ENCODE measurements around the gene SLC22A12.
"Not testable (repeated sequence)": the region's sequence is repeated elsewhere in the genome, so short reads cannot be mapped to it uniquely, and the experiment has no call there.

The SLC22A12 gene

DNA sequence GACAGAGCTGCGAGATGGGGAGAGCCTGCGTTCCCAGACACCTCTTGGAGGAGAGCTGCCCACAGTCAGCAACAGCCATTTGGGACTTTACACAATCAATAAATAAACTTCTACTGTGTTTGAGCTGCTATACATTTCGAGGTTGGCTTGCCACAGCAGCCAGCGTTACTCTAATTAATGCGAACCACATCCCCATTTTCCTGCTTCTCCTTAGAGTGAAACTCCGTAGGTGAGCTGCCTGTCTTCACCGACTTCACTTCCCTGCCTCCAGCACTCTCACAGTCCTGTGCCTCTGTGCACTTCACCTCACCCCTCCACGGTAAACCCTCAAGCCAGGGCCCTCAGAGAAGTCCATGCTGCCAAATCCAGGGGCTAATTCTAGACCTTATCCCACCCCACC is 5.9 kb upstream of the SLC22A12 start:
- DNase-seq (ENCODE audit: low spot score) = no peak

DNA sequence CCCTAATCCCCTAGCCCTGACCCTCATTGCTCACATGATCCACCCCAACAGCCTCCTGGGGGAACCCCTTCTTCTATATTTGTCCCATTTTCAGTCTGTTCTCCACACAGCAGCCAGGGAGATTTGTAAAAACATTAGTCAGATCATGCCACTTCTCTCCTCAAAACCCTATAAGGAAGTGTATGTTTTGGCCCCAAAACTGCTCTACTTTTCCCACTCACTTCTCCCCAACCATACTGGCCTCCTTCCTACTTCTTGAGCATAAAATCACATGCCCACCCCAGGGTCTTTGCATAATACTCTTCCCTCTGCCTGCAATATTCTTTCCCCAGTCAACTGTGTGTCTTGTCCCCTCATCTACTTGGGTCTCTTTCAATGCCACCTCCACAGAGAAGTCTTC is 4.7 kb upstream of the SLC22A12 start:
- DNase-seq (ENCODE audit: low spot score) = no peak

DNA sequence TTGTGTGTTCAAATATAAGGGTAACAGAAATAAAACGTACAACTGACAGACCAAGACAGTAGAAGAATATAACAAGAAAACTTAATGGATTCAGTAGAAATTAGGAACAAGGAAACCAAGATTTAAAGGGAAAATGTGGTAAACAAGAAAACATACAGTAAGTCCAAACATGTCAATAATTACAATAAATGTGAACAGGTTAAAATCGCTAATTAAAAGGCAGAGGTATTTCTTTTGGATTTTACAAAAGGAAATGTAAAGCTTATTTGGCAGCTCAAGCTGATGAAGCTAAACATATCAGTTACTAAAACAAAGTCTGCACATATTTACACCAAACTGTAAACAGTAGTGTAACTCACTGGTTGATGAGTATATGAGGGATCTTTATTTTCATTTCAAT is 2.3 kb upstream of the SLC22A12 start:
- DNase-seq (ENCODE audit: low spot score) = no peak

DNA sequence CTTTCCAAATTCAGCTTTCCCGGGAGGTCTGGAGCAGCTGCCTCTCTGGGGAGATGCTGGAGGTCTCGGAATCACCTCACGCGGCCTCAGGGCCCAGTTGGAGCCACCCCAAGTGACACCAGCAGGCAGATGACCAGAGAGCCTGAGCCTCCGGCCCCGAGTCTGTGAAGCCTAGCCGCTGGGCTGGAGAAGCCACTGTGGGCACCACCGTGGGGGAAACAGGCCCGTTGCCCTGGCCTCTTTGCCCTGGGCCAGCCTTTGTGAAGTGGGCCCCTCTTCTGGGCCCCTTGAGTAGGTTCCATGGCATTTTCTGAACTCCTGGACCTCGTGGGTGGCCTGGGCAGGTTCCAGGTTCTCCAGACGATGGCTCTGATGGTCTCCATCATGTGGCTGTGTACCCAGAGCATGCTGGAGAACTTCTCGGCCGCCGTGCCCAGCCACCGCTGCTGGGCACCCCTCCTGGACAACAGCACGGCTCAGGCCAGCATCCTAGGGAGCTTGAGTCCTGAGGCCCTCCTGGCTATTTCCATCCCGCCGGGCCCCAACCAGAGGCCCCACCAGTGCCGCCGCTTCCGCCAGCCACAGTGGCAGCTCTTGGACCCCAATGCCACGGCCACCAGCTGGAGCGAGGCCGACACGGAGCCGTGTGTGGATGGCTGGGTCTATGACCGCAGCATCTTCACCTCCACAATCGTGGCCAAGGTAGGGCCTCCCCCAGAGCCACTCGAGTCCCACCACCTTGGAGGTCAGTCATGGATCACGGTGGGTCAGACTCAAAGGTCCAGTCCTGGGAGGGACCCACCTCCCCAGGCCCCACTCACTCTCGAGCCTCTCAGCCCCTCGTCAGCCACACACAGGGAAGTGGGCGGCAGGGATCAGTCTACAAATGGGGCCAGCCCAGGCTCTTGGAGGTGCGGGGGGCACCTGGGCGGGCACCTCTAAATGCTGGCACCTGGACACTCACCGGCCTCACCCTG is 525 bp downstream of the SLC22A12 start:
- DNase-seq (ENCODE audit: low spot score) = no peak

DNA sequence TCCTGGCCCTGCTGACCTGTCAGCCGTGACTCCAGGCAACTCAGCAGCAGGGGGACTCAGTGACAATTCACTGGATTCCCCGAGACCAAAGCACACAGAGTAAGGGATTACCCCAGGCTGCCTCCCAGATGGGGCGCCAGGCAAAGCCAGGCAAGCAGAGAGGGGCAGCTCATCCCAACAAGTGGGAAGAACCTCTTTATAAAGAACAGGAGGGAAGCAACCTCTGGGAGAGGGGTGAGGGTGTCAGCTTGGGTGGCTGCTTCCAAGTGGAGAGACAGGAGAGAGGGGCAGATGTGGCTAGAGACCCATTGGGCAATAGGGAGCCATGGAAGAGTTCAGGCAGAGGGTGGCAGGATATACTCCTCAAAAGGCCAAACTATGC is 1.2 kb downstream of the SLC22A12 start:
- no peak for DNase-seq (ENCODE audit: low spot score)

DNA sequence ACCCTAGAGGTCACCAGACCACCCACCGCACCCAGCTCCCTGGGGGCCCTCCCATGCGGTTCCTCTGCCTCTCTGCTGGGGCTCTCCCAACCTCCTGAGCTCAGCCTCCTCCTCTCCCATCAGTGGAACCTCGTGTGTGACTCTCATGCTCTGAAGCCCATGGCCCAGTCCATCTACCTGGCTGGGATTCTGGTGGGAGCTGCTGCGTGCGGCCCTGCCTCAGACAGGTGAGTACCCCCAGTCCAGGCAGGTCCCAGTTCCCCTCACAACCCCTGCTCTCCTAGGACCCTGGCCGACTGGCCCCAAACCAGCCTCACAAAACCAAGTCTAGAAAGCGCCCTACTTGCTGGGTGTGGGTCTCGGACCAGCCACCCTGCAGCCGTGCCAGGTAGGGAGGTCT is 1.6 kb downstream of the SLC22A12 start:
- no peak for DNase-seq (ENCODE audit: low spot score)

GRCh38 chr11:64593156-64594105 is 2.4 kb downstream of the SLC22A12 start:
- DNase-seq (ENCODE audit: low spot score) = no peak

GRCh38 chr11:64594159-64594939 is 3.3 kb downstream of the SLC22A12 start:
- no peak for DNase-seq (ENCODE audit: low spot score)

- not testable (repeated sequence) for DNase-seq (ENCODE audit: low spot score)
These were observed 4.9 kb downstream of the SLC22A12 start for GRCh38 chr11:64595922-64596321.

GRCh38 chr11:64597671-64598101 is 6.7 kb downstream of the SLC22A12 start:
- no peak for DNase-seq (ENCODE audit: low spot score)

GRCh38 chr11:64598106-64598796 is 7.2 kb downstream of the SLC22A12 start:
- no peak for DNase-seq (ENCODE audit: low spot score)

- DNase-seq (ENCODE audit: low spot score) = no peak
These were observed 8.0 kb downstream of the SLC22A12 start for GRCh38 chr11:64598797-64599697.

DNA sequence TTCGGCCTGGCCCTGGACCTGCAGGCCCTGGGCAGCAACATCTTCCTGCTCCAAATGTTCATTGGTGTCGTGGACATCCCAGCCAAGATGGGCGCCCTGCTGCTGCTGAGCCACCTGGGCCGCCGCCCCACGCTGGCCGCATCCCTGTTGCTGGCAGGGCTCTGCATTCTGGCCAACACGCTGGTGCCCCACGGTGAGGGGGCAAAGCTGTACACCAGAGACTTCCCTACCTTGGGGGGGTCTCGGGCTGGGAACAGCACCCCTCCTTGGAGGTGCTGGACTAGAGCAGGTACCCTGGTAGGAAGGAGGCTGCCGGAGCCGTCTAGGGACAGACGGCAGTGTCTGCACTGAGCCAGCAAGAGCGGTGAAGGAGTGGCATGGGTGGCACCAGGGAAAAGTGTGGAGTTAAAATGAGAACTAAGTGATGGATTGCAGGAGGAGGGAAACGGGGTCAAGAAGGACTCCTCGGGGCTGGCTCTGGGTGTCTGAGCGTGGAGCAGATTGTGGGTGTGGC is 8.7 kb downstream of the SLC22A12 start:
- no peak for DNase-seq (ENCODE audit: low spot score)

DNA sequence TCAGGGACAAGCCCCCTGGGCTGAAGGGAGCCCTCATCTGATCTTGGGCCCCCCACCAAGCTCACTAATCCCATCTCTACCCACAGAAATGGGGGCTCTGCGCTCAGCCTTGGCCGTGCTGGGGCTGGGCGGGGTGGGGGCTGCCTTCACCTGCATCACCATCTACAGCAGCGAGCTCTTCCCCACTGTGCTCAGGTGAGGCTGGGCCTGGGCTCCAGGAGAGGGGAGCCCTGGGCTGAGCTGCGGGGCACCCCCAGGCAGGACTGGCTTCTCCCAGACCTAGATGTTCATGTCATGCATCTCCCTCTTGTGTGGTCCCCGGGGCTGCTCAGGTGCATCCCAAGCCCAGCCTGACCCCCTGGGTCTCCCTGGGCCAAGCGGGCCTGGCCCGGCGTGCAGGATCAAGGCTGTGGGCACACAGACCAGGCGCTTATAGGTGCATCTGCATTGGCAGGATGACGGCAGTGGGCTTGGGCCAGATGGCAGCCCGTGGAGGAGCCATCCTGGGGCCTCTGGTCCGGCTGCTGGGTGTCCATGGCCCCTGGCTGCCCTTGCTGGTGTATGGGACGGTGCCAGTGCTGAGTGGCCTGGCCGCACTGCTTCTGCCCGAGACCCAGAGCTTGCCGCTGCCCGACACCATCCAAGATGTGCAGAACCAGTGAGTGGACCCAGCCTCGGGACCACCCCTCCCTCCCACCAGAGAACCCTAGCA is 9.4 kb downstream of the SLC22A12 start:
- no peak for DNase-seq (ENCODE audit: low spot score)

DNA sequence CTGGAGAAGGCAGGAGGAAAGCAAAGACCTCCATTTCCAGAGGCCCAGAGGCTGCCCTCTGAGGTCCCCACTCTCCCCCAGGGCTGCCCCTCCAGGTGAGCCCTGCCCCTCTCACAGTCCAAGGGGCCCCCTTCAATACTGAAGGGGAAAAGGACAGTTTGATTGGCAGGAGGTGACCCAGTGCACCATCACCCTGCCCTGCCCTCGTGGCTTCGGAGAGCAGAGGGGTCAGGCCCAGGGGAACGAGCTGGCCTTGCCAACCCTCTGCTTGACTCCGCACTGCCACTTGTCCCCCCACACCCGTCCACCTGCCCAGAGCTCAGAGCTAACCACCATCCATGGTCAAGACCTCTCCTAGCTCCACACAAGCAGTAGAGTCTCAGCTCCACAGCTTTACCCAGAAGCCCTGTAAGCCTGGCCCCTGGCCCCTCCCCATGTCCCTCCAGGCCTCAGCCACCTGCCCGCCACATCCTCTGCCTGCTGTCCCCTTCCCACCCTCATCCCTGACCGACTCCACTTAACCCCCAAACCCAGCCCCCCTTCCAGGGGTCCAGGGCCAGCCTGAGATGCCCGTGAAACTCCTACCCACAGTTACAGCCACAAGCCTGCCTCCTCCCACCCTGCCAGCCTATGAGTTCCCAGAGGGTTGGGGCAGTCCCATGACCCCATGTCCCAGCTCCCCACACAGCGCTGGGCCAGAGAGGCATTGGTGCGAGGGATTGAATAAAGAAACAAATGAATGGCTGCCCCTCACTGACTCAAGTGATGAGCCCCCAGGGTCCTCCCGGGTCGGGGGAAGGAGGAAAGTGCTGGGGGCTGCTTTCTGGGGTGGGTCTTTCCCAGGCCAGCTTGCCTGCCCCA is 10.8 kb downstream of the SLC22A12 start:
- DNase-seq (ENCODE audit: low spot score) = no peak

DNA sequence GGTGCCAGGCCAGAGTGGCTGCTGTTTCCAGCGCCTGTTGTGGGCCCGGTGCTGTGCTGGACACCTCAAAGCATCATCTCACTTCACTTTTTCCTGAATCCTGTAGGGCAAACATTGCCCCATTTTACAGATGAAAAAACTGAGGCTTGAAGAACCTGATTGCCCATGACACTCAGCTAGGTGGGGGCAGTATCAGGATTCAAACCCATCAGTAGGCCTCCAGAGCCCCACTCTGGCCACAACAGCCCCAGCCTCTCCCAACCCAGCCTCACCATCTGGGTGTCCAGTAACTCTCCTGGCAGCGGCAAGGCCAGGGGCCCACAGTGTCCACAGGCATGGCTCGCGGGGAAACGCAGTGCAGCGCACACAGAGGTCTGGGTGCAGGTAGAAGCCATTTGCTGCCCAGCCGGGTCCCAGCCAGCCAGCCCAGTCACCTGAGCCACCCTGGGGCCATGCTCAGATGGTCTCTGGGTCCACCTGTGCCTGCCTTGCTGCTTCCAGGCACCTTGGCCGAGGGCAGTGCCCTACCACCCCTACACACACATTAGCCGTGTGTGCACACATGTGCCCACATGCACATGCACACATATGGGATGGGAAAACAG is 11.5 kb downstream of the SLC22A12 start:
- DNase-seq (ENCODE audit: low spot score) = no peak

DNA sequence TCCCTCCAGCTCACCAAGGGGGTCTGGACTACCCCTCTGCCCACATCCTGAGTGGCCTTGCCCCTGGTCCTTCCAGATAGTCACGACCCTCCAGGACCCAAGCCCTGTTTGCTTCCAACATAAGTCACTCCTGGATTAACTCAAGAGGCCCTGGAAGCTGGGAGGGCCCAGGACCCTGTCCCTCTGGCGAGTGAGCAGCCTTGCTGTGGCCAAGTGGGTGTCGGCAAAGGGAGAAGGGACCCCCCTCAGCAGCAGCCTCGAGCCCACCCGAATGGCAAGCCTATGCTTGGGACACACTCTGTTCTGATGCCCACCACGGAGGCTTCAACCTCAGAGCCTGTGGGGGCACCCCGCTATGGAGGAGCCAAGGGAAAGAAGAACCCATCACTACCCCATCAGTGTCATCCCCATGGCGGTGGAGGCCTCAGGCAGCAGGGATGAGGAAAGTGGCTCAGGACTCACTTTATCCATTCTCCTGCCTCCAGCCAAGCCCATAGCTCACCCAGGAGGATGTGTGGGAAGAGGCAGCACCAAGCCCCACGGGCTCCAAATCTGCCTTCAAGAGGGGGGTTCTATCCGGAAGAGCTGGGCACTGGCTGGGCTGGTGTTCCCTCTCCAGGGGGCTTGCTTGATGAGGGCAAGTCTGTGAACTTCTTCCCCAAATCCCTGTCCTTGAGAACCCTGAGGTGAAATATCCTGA is 12.5 kb downstream of the SLC22A12 start:
- no peak for DNase-seq (ENCODE audit: low spot score)
